Measurements from ENCODE around the gene DUOXA1. TPM values are rescaled to one million over a fixed set of nuclear protein-coding genes. Genes with fewer than 3 reads are reported as not detected.
"Not testable (repeated sequence)": the region's sequence is repeated elsewhere in the genome, so short reads cannot be mapped to it uniquely, and the experiment has no call there.

Gene DUOXA1
- total and polyA plus RNA-seq, 5 donors: 0.72 to 2.1 (median 1.3) TPM

GRCh38 chr15:45083223-45083622, 46.5 kb downstream of the DUOXA1 start:
- intact Hi-C loops (cut with DNase I): no loop called here
- ATAC-seq (no peak), DNase-seq (no peak)
- Histone ChIP-seq H3K27ac (ENCODE audit: low read length) (no peak overlapping the region), H3K9me3 (ENCODE audit: control insufficient read depth, low read length) (no peaks in the 10 kb centered on the region), H3K4me3 (ENCODE audit: low read length) (no peak overlapping the region), H3K27me3 (ENCODE audit: control insufficient read depth, insufficient read depth) (no peaks in the 10 kb centered on the region), H3K4me1 (ENCODE audit: control insufficient read depth, insufficient read depth, low read length) (peaks cover 6% of the 10 kb centered on the region)

- H3K4me1 ChIP-seq (ENCODE audit: control insufficient read depth, insufficient read depth, low read length); H3K9me3 ChIP-seq (ENCODE audit: control insufficient read depth, low read length); H3K27me3 ChIP-seq (ENCODE audit: control insufficient read depth, insufficient read depth); ATAC-seq; DNase-seq; H3K27ac ChIP-seq (ENCODE audit: low read length); H3K4me3 ChIP-seq (ENCODE audit: low read length); intact Hi-C loops (cut with DNase I): not testable (repeated sequence)
- 49% methylated on average over 9 of the region's 10 CpGs for WGBS
These were observed 47.3 kb downstream of the DUOXA1 start for GRCh38 chr15:45082412-45082811.

GRCh38 chr15:45080593-45080992, 49.1 kb downstream of the DUOXA1 start:
- H3K27ac ChIP-seq (ENCODE audit: low read length); ATAC-seq; intact Hi-C loops (cut with DNase I); DNase-seq; H3K4me3 ChIP-seq (ENCODE audit: low read length); H3K4me1 ChIP-seq (ENCODE audit: control insufficient read depth, insufficient read depth, low read length); H3K27me3 ChIP-seq (ENCODE audit: control insufficient read depth, insufficient read depth); H3K9me3 ChIP-seq (ENCODE audit: control insufficient read depth, low read length): not testable (repeated sequence)
- 82% methylated on average over 2 of the region's 3 CpGs for WGBS

GRCh38 chr15:45079628-45080246, 49.9 kb downstream of the DUOXA1 start:
- H3K4me1 ChIP-seq (ENCODE audit: control insufficient read depth, insufficient read depth, low read length); H3K9me3 ChIP-seq (ENCODE audit: control insufficient read depth, low read length); H3K27me3 ChIP-seq (ENCODE audit: control insufficient read depth, insufficient read depth); DNase-seq; H3K4me3 ChIP-seq (ENCODE audit: low read length); intact Hi-C loops (cut with DNase I): not testable (repeated sequence)
- peak; percentile 32 to 72 for ATAC-seq
- H3K27ac ChIP-seq (ENCODE audit: low read length): peak overlapping the region; percentile 50
- WGBS: 42% methylated on average over 5 of the region's 5 CpGs

- H3K27me3 ChIP-seq (ENCODE audit: control insufficient read depth, insufficient read depth); H3K9me3 ChIP-seq (ENCODE audit: control insufficient read depth, low read length); H3K4me3 ChIP-seq (ENCODE audit: low read length); ATAC-seq; H3K4me1 ChIP-seq (ENCODE audit: control insufficient read depth, insufficient read depth, low read length); H3K27ac ChIP-seq (ENCODE audit: low read length); intact Hi-C loops (cut with DNase I): not testable (repeated sequence)
- peak in 1 of 3 donors; percentile 59 for DNase-seq
- WGBS: 45% methylated on average over 5 of the region's 5 CpGs
These were observed 50.5 kb downstream of the DUOXA1 start for GRCh38 chr15:45079201-45079600.

DNA sequence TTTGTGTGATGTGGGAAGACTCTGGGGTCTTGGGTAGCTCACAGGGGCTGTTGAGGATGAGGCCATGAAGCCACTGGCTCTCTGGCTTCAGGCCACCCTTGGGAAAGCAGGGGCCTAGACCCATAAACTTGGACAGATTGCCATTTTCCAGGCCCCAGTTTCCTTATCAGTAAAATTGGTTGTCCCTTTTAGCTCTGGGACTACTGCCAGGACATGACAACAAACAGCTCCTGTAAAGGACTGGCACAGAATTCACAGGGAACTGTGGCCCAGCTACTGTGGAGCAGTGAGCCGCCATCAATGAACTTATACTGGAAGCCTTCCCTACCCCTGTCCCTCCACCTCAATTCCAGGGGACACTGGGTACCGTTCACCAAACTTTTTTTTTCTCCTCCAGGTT, 52.3 kb downstream of the DUOXA1 start:
- 52% methylated on average over 2 of the region's 2 CpGs for WGBS
- DNase-seq; H3K4me3 ChIP-seq (ENCODE audit: low read length); H3K4me1 ChIP-seq (ENCODE audit: control insufficient read depth, insufficient read depth, low read length); intact Hi-C loops (cut with DNase I); H3K27me3 ChIP-seq (ENCODE audit: control insufficient read depth, insufficient read depth); H3K9me3 ChIP-seq (ENCODE audit: control insufficient read depth, low read length): not testable (repeated sequence)
- peak overlapping the region; percentile 23 for H3K27ac ChIP-seq (ENCODE audit: low read length)
- peak; percentile 34 to 46 for ATAC-seq

- H3K27ac ChIP-seq (ENCODE audit: low read length); H3K4me3 ChIP-seq (ENCODE audit: low read length); intact Hi-C loops (cut with DNase I); DNase-seq; H3K27me3 ChIP-seq (ENCODE audit: control insufficient read depth, insufficient read depth); H3K9me3 ChIP-seq (ENCODE audit: control insufficient read depth, low read length); ATAC-seq; H3K4me1 ChIP-seq (ENCODE audit: control insufficient read depth, insufficient read depth, low read length): not testable (repeated sequence)
- 80% methylated on average over 1 of the region's 9 CpGs for WGBS
These were observed 54.0 kb downstream of the DUOXA1 start for GRCh38 chr15:45075440-45076320.

DNA sequence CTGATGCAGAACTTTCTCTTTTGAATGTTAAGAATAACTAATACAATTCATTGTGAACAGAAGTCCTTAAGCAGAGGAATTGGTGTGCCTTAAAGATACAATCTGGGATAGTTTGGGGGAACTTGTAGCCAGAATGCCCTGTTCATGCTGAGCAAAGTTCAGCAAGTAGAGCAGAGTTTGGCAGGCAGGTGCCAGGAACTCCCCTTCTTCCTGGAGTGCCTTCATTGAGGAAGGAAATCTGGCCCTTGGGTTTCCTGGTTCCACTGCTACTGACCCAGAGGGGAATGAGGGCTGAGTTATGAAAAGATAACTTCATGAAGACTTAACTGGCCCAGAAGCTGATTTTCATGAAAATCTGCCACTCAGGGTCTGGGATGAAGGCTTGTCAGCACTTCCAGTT, 56.1 kb downstream of the DUOXA1 start:
- peak in 1 of 2 donors; percentile 14 for ATAC-seq
- H3K27me3 ChIP-seq (ENCODE audit: control insufficient read depth, insufficient read depth); DNase-seq; H3K27ac ChIP-seq (ENCODE audit: low read length); H3K4me3 ChIP-seq (ENCODE audit: low read length); H3K4me1 ChIP-seq (ENCODE audit: control insufficient read depth, insufficient read depth, low read length); intact Hi-C loops (cut with DNase I); H3K9me3 ChIP-seq (ENCODE audit: control insufficient read depth, low read length): not testable (repeated sequence)

DNA sequence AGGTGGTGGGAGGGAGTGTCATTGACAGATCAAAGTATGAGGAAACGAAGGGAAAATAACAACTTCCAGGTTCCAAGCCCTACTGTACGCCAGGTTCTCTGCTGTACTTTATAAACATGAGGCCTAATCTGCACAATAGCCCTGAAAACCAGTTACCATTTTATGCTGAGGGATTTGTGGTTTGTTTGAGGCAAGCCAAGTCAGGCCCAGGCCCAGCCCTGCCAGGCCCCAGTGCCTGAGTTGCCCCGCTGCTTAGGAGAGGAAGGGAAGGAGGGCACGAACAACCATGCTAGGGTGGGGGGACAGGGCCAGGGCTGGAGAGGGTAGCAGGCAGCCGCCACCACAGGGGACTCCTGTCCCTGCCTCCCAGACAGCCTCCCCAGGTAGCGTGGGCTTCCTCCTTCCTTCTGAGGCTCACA, 59.7 kb downstream of the DUOXA1 start:
- not testable (repeated sequence) for H3K4me1 ChIP-seq (ENCODE audit: control insufficient read depth, insufficient read depth, low read length)
- WGBS: 79% methylated on average over 5 of the region's 6 CpGs

More for the DNA sequence above, 59.7 kb downstream of the DUOXA1 start:
- DNase-seq; intact Hi-C loops (cut with DNase I); H3K9me3 ChIP-seq (ENCODE audit: control insufficient read depth, low read length); H3K4me3 ChIP-seq (ENCODE audit: low read length); H3K27ac ChIP-seq (ENCODE audit: low read length); H3K27me3 ChIP-seq (ENCODE audit: control insufficient read depth, insufficient read depth): not testable (repeated sequence)
- peak in 1 of 2 donors; percentile 17 for ATAC-seq
